Stomach (tissue), 4 donors: ENCODE results near the gene NCAM1.

Experiments used
- CTCF ChIP-seq, 7 experiments: fragments of 450-650 bp in 4 of 7; fragments of 200-600 bp in 3 of 7; sonication (generic) in 3 of 7; IDR thresholded peaks; one replicate each; pipeline ENCODE4 v1.5.1; 2016 to 2019; ENCODE audit warnings: antibody characterized with exemption in 7 of 7, control low read depth in 2 of 7, mild to moderate bottlenecking in 1 of 7
- POLR2AphosphoS5 ChIP-seq, 3 donors: sonication (generic); formaldehyde crosslinking; IDR thresholded peaks; one replicate each; pipeline ENCODE4 v1.6.1; 2016; ENCODE audit warnings: antibody characterized with exemption in 3 of 3

DNA sequence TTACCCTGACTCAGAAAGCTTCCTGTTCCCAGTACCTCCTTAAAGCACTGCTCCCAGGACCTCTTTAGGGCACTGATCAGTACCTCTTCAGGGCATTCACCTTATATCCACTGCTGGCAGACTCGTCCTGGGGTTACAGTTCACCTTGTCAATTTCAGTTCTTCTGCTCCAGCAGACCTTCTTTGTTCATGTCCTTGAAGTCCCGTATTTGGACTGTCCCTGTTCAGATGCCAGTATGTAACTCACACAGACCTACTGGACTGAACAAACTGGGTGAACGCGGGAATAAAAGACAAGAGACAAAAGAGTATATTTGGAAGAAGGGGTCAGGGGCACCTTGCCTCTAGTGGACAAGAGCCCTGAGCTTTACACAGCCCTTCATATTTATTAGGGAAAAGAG is 31.8 kb upstream of the NCAM1 start:
- TF ChIP-seq POLR2AphosphoS5 (IDR thresholded peaks at IDR 0.05) (no peak), CTCF (IDR thresholded peaks at IDR 0.05) (no peak)
